HG02852 (cell line): ENCODE results near the gene MTMR4.
"Not testable (repeated sequence)": the region's sequence is repeated elsewhere in the genome, so short reads cannot be mapped to it uniquely, and the experiment has no call there.

Source experiments
- ATAC-seq: cut with Tn5 transposase; IDR thresholded peaks from one replicate; pipeline ENCODE4 v1.9.1; 2021; ENCODE audit warnings: mild to moderate bottlenecking, moderate library complexity; ENCODE audit not compliant: unreplicated experiment

Gene MTMR4

DNA sequence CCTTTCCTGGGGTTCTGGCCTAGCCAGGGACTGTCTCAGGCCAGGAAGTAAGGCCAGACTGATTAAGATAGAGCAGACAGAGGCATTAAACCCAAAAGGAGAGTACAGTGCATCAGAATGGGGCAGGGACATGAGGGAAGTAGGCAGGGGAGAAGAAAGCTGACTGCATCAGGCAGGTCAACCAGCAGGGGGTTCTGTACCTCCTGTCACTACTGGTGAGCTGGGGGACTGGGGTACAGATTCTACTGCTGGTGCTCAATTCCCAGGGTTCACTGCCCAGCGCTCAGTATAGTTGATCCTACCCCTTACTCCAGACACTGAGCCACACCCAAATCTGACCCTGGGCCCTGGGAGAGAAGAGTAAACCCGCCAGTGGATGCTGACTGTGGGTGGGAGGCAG lies 12.9 kb upstream of the MTMR4 start:
- ATAC-seq = no peak

DNA sequence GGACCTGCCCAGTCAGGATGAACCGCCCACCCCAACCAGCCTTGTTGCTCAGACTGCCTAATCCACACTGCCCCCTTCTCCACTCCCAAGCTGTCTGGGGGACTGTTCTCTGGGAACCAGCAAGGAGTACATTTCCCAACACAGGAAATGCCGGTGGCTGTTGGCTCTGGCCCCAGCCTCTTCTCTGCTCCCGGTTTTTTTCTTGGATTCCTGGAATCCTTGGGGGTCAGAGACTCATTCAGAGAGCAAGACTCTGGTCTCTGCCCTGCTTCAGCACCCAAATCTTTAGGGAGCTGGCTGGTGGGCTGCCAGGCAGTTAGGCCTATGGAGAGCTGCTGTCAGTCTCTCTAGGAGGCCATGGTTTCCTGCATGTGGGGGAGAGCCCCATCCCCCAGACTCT lies 10.8 kb upstream of the MTMR4 start:
- ATAC-seq = no peak

DNA sequence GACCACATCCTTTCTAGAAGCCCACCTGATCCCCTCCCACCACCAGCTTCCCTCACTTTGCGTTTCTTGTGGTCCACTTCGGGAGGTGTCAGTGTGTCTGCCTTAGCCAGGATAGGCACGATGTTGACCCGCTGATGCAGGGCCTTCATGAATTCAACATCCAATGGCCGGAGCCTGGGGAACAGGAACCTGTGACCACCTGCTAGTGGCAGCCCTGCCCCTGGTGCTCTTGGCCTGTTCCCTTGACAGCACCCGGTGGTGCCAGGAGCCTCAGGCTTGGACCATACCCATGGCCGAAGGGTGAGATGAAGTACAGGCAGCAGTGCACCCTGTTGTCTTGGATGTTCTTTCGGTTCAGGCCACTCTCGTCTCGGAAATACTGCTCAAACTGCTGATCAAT lies 7.2 kb upstream of the MTMR4 start:
- no peak for ATAC-seq

DNA sequence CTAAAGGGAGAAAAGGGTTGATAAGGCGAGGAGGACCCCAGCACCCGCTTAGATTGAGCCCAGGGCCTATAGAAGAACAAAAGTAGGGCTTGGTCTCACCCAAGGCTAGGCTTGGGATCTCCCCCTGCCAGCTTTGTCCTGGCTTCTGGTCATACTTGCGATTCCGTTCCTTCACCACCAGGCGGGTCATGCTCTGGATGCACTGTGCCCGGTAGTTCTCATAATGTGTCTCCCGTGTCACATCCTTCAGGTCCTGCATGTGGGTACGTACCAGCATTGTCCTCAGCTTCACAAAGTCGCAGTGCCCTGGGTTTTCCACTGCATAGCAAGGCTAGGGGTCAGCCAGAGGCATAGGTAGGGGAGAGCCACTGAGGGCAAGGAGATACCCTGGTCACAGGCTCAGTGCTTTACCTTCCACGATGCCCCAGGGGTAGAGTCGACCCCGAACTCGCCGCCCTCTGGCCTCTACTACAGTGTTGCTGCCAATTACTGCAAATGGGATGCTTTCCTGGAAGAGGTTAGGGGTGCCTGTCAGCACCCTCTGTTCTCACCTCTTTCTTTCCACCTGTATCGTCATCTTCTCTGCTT lies 6.5 kb upstream of the MTMR4 start:
- no peak for ATAC-seq

DNA sequence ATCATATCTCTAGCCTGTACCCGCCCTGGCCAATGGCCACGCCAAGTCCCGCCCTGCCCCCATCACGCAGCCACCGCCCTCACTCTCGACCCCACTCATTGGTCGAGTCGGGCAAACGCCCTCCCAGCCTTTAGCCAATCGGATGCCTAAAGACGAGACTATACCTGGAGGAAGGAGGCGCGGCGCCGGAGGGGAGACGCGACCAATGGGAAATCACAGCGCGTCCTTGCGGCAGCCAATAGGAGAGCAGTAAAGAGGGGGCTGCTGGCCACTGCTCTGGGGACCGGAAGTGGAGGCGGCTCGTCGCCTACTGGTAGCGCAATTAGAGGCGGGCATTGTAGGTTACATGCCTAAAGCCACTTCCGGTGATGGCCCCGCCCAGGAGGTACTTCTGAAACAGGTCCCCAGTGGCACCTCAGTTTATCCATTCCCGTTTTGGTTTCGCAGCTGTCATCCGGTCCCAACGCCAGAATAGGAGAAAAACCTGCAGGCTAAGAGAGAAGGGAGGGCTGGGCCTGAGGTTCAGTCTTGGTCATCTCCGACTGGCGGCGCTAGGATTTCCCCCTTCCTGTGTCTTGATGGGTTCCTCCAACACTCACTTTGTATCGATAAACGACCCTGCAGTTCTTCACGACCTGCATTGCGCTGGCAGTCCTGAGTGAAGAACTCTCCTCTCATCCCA lies 3.6 kb upstream of the MTMR4 start:
- ATAC-seq = peak; percentile 81

DNA sequence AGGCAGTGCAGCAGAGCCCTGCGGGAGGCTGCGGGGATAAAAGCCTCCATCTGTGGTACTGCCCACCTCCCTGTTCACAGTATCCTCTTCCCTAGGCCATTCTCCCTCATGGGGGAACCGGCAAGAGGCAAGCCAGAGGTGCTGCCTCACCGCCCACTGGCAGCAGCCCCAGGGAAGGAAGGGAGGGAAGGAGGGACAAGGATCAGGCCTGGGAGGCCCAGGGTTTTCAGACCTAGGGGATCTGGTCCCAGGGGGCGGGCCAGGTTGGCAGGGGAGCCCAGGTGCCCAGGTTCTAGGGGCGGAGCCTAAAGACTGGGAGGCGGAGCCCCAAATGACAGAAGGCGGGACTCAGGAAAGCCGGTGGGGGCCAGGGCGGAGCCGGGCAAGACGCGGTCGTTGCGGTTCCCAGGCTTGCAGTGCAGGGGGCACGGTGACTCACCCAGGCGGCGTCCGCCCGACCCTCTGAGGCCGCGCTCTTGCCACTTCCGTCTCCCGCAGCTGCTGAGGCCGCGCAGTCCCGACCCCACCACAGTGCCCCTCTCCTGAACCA lies 3.0 kb upstream of the MTMR4 start:
- ATAC-seq = no peak

DNA sequence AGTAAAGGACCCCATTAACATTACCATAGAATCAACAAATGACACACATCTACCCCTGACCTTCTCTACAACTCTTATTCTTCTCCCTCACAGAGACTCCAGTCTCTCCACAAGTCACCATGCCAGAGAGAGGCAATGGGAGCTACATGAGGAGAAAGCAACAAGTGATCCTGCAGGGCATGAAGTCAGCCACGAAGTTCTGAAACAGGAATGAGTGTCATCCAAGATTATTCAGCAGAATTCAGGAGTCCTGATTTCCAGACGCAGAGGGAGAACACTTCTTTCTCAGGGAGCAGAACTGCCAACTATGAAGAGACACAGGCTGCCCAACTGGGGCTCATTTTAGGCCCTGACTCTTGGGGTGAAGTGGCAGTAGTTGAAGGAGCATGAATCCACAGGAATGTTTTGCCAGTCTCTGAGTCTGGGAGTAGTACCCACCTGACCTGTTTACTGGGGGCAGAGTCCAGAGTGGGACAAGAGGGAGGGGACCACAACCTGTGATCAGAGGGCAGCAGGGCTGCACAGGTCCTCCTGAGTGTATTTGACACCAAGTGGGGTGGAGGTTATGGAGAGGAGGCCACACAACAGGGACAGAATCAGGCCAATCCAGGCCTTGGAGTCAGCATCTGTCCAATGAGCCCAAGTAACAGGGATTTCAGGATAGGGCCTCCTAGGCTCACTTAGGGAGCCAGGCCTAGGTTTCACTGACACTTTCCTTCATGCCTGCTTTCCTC lies 2.4 kb upstream of the MTMR4 start:
- ATAC-seq = no peak

DNA sequence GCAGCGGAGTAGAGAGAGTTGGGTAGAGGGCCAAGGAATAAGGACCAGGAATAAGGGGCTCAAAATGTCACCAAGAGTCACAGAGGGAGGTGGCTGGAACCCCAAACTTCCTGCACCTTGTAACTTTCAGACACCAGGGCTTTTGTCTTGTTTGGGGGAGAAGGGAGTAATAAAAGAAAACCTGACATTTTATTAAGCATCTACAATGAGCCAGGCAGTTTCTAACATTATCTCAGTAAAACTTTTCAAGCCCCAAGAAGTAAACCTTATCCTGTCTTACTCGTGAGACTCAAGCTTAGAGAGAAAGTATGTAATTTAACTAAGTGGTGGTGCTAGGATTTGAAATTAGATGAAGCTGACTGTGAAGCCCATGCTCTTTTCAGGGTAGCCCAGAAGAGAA lies 848 bp upstream of the MTMR4 start:
- ATAC-seq = no peak

DNA sequence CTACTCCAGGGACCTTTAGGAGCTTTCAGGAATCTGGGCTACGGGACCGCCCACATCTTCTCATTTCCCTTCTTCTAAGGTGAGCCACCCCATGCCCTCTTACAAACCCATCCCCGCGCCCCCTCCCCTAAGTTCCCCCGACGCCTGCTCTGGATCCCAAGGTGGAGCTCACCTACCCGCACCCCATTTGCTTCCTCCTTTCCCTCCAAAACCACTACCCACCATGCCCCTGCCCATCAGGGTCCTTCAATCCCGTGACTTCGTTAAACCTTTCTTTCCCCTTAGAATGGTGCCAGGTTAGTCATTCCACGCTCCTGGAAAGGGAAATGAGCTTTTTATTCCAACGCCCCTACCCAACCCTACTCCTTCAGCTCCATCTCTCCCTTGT lies 326 bp upstream of the MTMR4 start:
- no peak for ATAC-seq

DNA sequence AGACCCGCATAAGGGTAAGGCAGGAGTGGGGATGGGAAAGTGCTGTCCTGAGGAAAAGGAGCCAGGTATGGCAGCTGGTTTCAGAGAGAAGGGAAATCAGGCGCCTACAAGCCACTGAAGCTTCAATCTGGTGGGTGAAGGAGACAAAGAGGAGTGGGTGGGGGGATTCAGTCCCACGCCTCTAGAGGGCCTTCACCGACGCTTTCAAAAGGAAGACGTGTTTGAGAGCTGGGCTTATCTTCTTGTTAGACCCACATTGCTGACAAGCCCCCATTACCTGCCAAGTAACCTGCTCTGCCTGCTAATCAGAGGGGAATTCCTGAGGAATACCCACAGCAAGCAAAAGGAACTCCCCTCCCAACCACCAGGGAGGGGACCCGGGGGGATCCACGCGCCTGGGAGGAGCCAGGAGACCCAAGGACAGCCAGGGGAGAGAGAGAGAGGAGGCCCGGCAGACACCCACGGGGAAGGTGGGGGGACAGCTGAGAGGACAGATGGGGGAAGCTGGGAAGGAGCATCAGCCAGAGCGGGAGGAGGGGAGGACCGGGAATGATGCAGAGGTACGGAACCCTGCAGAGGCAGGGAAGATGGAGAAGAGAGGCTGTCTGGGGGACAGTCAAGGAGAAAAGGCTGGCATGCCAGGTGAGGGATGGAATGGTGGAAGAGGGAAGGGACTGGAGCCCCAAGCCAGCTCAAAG lies 1.0 kb downstream of the MTMR4 start:
- no peak for ATAC-seq

DNA sequence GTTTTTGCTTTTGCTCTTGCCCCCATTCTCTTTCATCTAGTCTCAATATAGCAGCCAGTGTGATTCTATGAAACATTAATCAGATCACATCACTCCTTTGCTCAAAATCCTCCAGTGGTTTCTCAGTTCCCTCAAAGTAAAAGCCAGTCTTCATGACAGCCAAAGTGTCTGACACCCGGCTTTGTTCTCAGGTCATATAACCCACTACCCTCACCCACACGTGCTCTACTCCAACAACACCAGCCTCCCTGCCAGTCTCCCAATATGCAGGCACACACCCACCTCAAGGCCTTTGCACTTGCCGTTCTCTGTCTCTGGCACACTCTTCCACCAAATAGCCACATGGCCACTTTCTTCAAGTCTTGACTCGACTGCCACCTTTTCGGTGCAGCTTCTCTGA lies 4.4 kb downstream of the MTMR4 start:
- no peak for ATAC-seq

DNA sequence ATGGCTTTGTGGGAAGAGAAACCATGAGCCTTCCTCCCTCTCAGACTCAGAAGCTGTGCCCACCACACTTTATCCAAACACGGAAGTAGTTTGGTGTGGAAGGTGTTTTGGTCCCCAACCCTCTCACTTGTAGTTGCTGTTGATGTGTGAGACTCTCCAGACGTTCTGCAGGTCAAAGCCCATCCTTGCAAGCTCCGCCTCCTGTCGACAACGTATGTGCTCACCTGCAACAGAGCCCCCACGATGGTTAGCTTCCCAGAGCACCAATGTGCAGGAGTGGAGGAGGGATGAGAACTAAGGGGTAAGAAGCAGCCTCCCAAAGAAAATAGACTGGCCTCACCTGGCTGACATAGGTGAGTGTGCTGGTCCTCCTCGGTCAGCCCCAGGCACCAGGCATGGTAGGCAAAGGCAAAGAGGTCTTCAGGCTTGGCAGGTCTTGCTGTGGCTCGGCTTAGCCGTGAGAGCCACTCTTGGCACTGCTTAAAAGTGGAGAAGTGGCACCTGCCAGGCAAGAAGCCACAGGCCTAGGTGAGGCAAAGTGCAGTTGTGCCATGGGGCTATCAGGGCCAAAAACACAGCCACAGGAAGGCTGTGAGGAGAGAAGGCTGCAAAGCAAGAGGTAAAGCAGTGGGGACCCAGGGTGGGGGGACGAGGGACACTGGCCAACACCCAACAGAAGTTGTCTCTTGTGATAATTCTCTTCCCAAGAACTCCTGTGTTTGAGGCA lies 5.9 kb downstream of the MTMR4 start:
- ATAC-seq = no peak

DNA sequence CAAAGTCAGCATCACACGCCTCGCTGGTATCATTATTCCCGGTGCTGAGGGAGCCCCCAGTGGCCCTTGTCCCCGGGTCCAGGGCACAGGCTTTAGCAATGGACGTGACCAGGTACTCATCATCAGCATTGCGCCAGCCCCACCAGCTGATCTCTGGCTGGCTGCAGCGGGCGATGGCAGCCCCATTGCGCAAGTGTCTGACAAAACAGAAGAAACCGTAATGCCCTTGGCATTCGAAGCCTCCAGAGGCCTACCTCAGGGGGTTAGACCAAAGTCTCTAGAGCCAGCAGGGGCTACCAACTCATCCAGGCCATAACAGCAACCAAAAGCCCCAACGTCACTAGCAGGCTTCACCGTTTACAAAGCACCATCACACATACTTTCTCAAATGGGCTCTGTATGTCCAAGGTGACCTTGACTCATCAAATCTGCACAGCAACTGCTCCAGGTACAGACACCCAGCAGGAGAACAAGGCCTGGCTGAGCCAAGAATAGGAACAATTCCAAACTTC lies 7.3 kb downstream of the MTMR4 start:
- no peak for ATAC-seq

DNA sequence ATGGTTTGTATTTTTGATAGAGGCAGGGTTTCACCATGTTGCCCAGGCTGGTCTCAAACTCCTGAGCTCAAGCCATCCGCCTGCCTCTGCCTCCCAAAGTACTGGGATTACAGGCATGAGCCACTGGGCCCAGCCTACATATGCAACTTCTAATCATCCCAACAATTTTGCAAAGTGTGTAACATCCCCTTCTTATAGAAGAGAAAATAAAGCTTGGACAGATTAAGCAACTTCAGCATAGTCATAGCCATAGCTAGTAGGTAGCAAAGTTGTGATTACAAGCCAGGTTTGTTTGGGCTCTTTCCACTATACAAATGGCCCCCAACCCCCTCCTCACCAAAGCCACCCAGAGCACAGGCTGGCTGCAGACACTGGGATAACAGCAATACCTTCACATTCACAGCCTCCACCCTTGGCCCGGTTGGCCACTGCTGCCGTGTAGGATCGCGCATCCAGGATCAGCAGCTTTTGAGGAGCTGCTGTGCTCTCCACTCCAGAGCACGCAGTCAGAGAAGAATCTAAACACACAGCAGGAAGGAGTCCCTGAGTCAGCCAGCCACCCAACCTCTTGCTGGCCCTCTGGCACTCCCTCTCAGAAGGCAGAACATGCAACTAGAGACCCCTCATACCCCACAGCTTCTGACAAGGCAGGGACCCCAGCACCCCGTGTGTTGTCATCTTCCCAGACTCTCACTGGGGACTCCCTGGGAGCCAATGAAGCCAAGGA lies 7.9 kb downstream of the MTMR4 start:
- no peak for ATAC-seq

DNA sequence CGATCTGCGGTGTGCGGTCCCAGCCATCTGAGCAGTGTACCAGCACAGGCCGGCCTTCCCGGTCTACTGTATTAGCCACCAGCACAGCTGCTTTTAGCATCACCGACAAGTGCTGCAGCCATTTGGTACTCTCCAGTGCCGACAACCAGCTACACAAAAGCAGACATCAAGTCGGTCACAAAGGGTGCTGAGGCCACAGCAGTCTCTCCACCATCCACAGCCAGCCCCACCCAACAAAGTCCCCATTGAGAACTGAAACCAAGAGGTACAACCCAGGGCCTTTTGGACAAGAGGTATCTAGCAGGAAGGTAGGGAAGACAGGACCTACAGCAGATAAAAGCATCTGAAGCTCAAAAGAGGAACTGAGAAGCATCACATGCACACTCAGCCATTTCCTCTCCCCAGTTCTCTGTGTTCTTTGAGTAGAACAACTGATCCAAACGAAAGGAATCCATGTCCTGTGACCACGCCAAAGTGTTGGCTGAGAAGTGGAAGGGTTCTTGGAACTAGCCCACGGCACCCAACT lies 9.5 kb downstream of the MTMR4 start:
- peak; percentile 95 for ATAC-seq

DNA sequence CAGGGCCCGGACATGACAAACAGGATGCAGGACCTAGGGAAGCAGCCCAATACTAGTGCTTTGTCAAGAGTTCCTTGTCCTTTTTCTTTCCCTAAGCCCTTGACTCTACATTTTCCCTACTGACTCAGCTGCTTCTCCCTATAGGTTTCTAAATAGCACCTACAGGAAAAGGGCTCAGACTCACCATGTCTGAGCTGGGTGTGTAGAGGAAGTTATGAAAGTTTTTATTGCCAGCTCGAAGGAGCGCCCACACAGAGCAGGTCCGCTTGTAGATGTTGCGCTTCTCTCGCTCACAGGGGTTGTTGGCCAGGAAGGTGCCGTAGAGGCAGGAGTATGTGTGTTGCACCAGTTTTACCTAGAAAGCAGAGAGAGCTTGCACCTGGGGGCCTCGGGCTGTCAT lies 10.6 kb downstream of the MTMR4 start:
- ATAC-seq = no peak

DNA sequence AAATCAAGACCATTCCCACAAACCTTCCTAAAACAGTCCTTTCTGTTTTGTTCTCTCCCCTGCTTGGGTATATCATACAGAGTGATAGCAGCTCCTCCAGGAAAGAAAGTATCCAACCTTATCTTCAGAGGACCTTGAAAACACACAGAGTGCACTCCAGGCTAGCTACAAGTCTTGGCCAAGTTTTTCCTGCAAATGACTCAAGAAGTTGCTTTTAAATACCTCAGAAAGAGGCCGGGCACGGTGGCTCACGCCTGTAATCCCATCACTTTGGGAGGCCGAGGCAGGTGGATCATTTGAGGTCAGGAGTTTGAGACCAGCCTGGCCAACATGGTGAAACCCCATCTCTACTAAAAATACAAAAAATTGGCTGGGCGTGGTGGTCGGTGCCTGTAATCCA lies 11.3 kb downstream of the MTMR4 start:
- ATAC-seq = not testable (repeated sequence)

DNA sequence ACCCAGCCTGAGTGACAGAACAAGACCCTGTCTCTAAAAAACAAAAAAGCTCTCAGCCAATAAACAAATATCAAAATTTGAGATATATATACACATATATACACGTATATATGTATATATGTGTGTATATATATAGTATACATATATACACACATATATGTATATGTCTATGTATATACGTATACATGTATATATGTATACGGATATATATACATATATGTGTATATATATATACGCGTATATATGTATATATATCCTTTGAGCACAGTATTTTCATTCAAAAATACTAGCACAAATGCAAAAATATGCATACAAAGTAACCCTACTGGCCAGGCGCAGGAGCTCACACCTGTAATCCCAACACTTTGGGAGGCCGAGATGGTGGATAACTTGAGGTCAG lies 13.0 kb downstream of the MTMR4 start:
- no peak for ATAC-seq

DNA sequence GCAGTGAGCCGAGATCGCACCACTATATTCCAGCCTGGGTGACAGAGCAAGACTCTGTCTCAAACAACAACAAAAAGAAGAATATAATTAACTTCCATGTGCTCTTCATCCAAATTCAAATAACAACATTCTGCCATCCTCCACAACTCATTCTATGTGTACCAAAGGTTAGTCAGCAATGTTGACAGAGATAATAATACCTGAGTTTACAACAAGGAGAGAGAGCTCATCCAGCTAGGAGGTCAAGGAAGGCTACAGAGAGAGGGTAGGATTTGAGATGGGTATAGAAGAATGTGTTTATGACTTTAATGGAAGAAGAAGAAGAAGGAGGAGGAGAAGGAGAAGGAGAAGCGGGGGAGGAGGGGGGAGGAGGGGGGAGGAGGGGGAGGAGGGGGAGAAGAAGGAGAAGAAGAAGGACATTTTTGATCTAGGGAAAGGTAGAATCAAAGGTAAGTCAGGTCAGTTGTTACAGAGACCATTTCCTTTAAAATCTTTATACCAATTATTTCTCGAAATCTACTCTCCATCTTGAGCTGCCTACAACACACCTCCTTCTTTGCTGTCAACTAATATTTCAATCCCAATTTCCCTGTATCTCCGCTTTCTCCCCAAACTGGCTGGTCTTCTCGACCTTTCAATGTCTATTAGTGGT lies 16.1 kb downstream of the MTMR4 start:
- ATAC-seq = no peak
